Measurements from ENCODE around the gene ARHGAP42.
"Not testable (repeated sequence)": the region's sequence is repeated elsewhere in the genome, so short reads cannot be mapped to it uniquely, and the experiment has no call there.

Gene ARHGAP42, protein sequence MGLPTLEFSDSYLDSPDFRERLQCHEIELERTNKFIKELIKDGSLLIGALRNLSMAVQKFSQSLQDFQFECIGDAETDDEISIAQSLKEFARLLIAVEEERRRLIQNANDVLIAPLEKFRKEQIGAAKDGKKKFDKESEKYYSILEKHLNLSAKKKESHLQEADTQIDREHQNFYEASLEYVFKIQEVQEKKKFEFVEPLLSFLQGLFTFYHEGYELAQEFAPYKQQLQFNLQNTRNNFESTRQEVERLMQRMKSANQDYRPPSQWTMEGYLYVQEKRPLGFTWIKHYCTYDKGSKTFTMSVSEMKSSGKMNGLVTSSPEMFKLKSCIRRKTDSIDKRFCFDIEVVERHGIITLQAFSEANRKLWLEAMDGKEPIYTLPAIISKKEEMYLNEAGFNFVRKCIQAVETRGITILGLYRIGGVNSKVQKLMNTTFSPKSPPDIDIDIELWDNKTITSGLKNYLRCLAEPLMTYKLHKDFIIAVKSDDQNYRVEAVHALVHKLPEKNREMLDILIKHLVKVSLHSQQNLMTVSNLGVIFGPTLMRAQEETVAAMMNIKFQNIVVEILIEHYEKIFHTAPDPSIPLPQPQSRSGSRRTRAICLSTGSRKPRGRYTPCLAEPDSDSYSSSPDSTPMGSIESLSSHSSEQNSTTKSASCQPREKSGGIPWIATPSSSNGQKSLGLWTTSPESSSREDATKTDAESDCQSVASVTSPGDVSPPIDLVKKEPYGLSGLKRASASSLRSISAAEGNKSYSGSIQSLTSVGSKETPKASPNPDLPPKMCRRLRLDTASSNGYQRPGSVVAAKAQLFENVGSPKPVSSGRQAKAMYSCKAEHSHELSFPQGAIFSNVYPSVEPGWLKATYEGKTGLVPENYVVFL

GRCh38 chr11:100687054-100687629 is at the start of gene ARHGAP42:
ARHGAP42 (plus strand) TSS chr11:100687288; CDS start chr11:100687679, 391 bp downstream.
- DNase-seq, result peak; percentile 51

DNA sequence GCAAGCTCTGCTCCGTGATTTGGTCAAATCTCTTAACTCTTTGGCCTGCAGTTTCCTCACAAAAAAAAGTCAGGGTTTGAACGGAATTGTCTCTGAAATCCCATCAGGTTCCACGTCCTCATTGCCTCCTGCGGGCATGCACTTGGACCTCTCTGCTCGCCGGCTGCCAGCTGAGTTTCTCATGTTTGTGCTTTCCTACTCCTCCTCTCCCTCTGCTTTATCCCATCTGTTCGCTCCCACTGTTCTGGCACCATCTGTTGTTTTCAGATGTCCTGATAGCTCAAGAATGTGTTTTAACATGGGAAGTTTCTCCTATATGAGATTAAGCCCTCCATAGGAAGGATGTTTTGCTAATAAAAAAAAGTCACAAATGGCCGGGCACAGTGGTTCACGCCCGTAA is 49.4 kb upstream of the ARHGAP42 start:
- DNase-seq, result no peak

DNA sequence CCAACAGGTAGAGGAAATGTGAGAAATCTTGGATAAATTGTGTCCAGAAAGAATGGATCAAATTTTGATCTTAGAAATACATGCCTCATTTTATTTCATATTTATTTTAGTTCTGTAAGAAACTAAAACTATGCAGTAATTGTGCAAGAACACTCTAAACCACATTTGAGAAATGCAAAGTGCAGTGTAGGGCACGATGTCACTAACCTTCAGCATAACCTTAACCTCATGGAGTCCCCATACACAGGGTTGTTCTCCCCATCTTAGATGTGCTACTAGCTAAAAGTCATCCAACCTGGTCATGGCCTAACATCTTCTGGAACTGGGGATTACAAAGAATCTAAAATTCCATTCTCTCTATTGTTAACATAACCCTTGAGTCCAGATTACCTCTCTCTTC is 48.4 kb upstream of the ARHGAP42 start:
- no peak for DNase-seq

GRCh38 chr11:100639140-100639539 is 47.9 kb upstream of the ARHGAP42 start:
- DNase-seq, result no peak

GRCh38 chr11:100640071-100640470 is 47.0 kb upstream of the ARHGAP42 start:
- no peak for DNase-seq

- no peak for DNase-seq
Observed at GRCh38 chr11:100640646-100641045, 46.4 kb upstream of the ARHGAP42 start.

- no peak for DNase-seq
Observed at GRCh38 chr11:100641456-100641855, 45.6 kb upstream of the ARHGAP42 start.

GRCh38 chr11:100646545-100646944 is 40.5 kb upstream of the ARHGAP42 start:
- DNase-seq, result no peak

- no peak for DNase-seq
Observed at GRCh38 chr11:100647861-100648260, 39.2 kb upstream of the ARHGAP42 start.

DNA sequence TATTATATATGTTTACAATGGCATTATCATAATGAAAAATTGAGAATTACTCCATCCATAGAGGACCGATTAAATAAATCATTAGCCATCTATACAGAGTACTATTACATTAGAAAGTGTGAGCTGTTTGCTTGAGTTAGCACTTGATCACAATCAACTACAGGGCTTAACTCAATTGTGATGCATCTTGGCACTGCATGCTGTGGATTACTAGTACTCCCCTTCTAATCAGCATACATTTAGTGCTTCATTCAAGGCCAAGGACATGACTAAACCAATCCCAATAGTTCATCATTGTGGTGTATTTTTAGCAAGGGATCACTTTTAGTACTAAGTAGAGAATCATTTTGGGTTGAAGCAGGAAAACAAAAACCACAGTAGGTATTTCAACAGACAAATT is 23.5 kb upstream of the ARHGAP42 start:
- DNase-seq, result no peak

GRCh38 chr11:100663996-100664395 is 23.1 kb upstream of the ARHGAP42 start:
- DNase-seq, result no peak

GRCh38 chr11:100666816-100667215 is 20.3 kb upstream of the ARHGAP42 start:
- not testable (repeated sequence) for DNase-seq

- no peak for DNase-seq
Observed at GRCh38 chr11:100667449-100667848, 19.6 kb upstream of the ARHGAP42 start.

GRCh38 chr11:100670140-100670539 is 16.9 kb upstream of the ARHGAP42 start:
- no peak for DNase-seq

DNA sequence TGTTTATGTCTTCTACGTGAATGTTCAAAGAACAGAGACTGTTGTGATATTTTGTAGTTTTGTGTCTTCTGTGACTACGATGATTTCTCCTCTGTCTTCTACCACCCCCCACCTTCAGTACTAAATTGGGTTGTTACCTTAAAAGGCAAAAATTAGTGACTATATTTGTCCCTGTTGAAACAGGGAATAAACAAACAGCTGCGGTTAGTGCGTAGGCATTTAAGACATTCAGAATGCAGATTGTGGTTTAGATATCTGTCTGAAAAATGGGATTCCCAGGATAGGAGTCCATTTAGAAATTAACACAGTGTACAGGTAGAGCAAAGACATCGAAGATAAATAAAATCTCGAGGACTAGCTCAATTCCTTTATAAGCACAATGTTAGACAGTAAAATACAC is 15.6 kb upstream of the ARHGAP42 start:
- DNase-seq, result no peak

DNA sequence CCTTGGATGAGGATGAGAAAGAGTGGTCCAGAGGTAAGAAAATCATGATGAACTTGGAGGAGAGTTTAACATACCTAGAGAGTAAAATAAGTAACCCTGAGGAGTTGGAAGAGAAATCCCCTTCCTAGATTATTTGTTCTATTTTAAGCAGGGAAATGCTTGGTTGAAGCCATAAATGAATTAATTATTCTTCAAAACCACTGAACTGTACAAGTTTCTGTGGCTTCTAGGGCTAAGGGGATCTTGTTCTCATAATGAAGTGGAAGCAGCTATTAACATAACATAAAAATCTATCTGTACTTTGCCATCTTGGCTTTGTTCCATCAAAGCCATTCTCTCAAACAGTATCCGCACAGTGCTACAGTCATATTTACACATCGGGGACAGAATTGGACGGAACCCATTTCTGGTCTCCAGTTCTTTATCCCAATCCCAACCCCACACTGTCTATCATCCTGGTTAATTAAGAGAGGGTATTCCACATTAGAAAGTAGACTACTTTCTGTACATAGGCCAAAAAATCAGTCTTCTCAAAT is 14.5 kb upstream of the ARHGAP42 start:
- DNase-seq, result no peak

DNA sequence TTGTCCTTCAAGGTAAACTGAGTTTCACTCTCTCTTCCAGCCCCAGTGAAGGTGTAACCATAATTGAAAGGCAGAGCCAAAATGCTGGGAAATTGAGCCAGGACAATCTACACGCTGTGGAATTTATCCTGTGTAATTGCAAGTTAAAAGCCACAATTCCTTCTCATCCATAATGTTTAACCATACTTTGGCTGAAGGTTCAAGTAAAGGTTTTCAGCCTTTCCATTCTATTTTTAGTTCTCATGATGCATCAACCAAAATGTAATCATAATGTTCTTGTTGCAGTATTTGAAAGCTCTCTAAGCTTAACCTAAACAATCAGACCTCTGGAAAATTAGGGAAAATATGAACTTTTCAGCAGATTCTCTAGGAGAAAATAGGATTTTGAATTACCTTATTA is 14.0 kb upstream of the ARHGAP42 start:
- no peak for DNase-seq

DNA sequence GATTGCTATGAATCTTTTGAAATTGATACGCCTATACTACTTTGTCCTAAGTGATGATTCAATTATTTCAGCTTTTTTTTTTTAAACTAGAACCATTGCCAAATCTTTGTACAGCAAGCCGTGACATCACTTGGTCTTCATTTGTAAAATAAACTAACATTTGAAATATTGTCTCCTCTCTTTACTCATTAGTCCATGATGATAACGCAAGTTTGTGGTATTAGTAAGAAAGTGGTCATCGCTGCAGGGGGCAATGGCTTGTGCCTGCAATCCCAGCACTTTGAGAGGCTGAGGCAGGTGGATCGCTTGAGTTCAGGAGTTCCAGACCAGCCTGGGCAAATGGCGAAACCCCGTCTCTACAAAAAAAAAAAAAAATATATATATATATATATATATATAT is 12.9 kb upstream of the ARHGAP42 start:
- DNase-seq, result no peak

GRCh38 chr11:100675115-100675650 is 11.9 kb upstream of the ARHGAP42 start:
- DNase-seq, result no peak

DNA sequence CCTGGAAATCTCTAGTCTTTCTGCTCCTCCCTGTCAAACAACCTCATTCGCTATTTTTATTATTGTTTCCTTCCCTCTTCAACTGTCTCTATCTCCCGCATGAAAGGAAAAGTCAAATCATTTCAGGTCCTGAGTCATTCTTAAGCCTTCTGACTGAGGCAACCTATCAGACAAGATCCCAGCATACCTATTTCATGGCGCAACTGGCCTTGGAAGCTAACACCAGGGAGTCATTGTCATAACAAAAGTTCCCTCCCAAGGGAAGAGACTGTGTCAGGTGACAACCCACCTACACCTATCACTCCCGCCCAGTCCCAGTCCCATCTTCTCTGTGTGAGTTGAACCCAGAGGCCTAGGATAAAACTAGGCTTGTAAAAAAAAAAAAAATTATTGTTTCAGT is 10.2 kb upstream of the ARHGAP42 start:
- no peak for DNase-seq

DNA sequence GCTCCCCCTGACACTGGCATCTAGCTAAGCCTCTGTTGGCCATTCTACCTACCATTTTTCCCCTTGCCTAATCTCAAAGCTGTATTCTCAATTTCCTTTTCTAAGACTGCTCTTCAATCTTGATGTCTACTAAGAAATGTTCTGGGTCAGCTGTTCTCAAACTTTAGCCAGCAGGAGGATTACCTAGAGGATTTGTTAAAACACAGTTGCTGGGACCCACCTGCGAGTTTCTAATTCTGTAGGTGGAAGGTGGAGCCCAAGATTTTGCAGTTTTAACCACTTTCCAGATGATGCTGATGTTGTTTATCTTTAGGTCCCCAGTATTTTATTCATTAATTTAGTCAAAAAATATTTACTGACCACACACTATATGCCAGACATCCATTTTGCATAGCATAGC is 9.3 kb upstream of the ARHGAP42 start:
- no peak for DNase-seq

DNA sequence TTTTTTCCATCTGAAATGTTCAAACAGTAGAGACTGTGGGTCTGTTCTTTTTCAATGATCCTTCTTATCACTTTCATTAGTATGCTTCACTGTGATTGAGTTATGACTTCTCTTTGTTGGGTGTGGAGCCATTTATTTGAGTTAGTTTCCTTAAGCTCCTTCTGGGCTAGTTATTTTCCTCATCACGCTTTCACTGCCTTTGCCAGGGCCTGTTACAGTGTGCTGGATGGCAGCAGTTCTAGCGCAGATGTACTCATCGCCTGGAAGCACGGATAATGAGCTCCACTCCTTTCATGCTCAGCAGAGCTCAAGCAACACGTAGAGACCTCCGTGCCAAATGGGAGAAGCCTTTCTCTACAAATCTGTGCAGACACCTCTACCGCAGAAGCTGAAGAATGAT is 7.0 kb upstream of the ARHGAP42 start:
- no peak for DNase-seq

GRCh38 chr11:100681064-100681502 is 6.0 kb upstream of the ARHGAP42 start:
- peak; percentile 76 for DNase-seq

Data from fibroblast of upper back skin (primary cell).